Fibroblast of the conjunctiva (primary cell): ENCODE measurements around the gene MAD1L1.
"Not testable (repeated sequence)": the region's sequence is repeated elsewhere in the genome, so short reads cannot be mapped to it uniquely, and the experiment has no call there.

ENCODE experiments used
- DNase-seq: peaks from one replicate; pipeline ENCODE4 v3.0.0-alpha.2; 2010; ENCODE audit warnings: low read depth

Gene MAD1L1

DNA sequence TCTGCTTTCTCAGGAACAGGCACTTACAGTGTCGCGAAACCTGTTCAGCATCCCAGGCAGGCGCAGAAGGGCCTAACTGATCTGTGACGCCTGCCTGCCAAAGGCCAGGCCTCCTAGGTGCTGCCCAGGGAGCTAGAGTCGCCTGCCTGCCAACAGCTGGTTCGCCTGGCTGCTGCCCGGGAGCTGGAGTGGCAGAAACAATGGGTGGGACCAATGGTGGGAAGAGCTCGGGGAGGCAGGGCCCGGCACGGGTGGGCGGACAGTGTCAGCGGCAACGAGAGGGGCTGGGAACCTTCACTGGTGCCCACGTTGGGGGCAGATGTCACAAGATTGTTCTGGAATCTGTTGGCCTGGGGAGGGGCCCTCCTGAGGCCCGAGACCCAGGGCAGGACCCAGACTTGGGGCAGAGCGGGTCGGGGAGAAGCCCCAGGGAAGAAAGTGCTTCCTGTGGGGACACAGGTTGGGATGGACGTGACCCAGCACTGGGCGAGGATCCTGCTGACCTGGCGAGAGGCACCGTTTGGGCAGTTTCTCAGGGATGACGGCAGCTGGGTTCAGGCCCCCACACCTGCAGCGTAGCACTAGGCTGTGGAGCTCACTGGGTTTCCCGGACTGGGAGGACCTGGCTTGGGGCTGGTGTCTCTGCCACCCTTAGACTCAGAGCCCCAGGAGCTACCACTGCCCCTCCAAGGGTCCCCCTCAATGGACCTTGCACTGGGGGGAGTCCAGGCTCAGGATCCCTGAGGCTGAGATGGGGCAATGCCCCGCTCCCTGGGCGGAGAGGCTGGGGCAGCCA is 380.8 kb downstream of the MAD1L1 start:
- DNase-seq: no peak

DNA sequence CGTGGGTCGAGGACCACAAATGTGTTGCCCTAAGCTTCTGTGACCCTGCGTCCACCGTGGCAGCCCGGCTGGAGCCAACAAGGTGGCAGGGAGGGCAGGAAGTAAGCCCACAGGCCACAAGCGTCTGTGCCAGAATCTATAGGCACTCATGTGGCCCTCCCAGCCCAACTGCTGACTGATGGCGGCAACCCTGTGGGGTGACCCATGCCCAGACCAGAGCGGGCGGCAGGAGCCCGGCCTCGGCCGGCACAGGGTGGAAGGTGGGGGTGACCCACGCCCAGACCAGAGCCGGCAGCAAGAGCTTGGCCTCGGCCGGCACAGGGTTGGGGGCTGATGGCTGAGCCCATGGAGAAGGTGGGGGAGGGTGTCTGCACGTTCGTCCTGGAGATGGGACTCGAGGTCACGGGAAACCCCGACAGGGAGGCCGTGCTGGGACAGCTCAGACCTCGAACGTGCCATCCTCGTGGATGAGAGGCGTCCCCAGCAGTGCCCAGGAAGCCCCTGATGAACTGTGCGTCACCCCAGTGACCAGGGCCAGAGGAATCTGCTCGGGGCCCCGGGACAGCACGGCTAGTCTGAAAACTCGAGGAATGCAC is 381.7 kb downstream of the MAD1L1 start:
- DNase-seq: no peak

DNA sequence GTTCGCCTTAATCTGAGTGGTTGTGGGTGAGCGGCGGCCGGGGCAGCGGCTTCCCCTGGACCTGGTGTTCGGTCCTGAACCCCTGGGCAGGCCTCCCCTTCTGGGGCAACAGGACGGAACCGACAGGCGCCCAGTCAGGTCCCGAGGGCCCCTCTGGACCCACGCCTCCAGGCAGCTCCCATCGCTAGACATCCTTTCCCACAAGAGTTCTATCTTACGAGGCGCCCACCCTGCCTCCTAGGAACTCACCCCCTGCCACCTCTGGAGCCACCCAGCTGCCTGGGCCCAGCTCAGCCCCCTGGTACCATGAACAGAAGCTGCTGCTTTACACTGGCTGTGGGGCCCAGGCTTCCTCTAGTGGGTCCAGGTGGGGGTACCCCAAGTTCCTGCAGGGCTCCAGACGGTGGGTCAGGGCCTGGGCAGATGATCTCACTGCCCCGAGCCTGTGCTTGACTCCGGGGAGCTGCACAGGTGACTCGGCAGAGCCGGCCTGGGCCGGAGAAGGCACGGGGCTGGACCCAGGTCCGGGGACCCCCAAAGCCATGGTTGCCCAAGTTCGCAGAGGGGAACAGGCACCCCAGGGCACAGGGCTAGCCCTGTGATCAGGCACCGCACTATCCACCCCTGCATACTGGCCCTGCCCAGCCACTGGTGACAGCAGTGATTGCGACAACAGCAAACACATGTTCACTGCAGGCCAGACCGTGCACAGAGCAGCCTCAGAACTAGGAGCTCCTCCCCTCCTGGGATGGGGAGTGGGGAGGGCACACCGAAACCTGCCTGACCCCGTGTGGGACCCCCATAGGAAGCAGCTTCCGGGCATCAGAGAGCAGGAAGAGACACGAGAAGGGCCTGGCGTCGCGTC is 382.4 kb downstream of the MAD1L1 start:
- DNase-seq: no peak

DNA sequence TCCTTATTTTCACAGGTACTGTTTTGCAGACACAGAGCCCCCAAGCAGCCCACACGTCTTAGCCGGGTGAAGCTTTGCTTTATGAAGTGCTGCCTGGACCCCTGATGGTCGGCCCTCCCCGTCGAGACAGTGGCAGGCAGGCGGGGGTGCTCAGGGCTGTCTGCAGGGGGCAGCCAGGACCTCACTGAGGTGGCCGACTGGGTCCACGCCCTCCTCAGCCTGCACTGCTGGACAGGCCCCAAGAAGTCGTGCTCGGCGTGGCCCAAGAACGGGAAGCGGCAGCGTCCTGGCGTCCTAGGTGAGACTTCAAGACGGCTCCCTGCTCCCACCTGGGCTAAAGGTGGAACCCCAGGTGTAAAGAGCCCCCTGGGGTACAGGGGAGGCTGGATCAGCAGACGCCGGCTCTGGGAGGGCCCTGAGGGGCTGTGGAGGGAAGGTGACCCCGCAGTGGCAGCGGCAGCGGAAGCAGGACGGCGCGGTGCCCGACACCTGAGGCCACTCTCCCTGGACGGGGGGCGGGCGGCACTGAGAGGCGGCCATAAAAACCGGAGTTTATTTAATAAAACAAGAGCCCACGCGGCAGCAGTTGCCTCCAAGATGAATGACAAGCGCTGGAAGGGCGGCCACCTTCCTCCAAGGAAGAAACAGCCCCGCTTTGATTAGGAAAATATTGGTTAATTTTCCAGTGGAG is 383.2 kb downstream of the MAD1L1 start:
- DNase-seq: no peak

DNA sequence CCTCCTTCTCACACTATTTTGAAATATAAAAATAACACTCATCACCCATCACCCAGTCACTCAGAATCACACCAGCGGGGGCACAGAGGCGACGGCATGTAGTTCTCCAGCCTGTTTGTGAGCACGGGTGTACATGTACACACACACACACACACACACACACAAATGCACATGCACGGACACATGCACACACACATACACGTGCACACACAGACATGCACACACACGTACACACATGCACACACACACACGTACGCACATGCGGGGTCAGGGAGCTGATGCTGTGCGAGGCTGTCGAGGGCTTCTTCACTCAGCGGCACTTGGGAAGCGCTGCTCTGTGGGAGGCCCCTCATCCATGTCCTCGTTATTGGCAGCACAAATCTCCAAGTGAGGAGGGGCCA is 383.8 kb downstream of the MAD1L1 start:
- no peak for DNase-seq

DNA sequence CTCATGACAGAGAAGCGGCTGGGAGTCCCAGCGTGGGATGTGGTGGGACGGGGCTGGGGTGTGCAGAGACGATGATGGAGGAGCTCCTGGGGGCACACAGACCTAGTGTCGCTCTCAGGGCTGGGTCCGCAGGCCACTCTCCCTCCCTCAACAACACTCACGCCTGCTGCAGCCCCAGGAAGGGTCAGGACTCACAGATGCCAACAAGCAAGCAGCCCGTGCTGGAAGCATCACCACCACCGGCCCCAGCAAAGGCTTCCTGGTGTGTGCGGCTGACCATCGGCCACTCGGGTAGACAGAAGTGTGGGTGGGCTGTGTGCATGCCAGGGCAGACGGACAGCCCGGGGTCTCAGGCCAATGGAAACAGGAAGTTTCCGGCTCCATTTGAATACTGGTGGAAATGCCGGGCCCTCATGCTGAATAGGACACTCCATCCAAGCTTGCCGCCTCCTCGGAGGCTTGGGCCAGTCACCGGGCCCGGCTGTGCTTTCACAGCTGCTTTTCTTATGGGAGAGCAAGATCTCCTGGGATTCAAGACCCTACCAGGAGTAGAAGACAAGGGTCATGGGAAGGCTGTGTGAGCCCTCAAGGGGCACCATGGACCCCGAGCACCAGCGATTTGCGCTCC is 384.6 kb downstream of the MAD1L1 start:
- no peak for DNase-seq

DNA sequence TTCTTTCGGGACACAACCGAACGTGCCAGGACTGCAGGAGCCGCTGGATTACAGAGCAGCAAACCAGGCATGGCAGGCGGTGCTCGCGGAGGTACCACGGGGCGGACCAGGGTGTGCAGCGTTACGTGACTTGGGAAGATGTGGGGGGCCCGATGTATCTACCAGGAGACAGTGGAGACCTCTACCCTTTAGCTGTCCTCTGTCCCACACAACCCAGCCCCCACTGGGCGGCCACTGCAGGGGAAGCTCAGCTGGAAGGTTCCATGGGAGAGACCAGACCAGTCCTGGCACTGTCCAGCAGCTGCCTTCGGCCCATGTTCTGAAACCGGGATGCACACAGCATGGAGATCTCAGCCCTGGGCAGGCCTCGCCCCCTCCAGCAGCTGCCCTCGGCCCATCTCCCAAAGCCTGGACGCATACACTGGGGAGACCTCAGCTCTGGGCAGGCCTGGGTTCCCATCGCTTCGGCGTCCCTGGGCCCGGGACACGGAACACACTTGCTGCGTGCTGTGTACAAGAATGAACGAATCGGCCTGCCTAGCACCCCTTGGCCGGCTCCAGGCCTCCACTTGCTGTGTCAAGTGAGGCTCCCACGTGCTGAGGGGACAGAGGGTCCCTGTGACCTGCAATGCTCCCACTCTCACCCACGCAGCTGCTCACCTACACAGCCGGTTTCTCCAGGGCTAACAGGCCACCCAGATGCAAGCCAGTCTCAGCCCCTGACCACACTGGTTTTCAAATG is 385.3 kb downstream of the MAD1L1 start:
- DNase-seq: no peak

DNA sequence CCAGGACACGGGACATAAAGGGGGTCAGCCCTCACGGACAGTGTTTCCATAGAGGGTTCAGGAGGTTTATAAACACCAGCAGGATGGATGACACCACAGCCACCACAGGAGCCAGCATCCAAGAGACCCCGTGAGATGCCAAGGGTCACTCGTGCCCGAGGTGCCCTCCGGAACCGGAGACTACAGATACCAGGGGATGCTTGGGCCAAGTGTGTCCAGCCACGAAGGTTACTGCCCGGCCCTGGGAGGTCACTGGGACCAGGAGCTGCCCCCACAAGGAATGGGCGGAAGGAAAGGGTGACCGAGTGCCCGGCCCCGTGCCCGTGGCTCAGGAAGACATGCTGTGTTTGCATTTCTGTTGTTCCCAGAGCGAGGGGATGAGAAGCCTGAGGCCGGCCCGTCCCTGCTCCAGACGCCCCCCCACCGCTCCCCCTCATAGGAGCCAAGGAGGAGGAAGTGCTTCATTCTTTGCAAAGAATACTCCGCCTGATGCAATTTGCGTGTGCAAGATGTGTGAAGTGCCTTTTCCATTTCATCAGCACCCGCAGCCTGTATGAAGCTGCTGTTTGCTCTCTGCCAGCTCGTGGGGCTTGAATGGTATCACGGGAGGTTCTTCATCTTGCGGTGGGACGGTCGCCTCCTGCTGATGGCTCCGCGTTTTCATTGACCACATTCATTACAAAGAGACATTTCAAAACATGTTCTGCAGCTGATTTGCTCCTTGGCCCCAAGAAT is 386.2 kb downstream of the MAD1L1 start:
- no peak for DNase-seq

DNA sequence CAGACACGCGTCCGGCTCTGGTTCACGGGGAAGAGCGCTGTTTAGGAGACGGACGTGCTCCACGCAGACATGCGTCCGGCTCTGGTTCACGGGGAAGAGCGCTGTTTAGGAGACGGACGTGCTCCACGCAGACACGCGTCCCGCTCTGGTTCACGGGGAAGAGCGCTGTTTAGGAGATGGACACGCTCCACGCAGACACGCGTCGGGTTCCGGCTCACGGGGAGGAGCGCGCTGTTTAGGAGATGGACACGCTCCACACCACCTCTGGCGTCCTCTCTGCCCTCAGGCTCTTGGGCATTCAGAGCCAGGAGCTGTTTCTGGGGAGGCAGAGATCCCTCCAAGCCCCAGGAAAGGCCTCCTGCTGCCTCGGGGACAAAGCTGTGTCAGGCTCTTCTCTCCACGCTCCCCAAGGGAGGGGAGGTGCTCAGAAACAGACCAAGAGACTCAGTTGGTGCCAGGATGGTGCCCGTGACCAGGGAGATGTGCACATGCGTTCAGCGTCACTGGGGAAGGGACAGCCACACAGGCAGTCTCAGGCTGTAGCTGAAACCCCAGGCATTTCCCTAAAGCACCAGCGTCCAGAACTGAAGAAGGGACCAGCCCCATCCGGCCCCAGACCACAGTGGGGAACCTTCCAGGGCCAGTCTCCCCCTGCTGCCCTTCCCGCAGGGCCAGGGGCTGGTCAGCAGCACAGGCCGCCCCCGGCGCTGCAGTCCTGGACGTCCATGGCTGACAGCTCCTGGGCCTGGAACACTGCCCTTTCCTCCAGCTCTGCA is 387.0 kb downstream of the MAD1L1 start:
- no peak for DNase-seq

DNA sequence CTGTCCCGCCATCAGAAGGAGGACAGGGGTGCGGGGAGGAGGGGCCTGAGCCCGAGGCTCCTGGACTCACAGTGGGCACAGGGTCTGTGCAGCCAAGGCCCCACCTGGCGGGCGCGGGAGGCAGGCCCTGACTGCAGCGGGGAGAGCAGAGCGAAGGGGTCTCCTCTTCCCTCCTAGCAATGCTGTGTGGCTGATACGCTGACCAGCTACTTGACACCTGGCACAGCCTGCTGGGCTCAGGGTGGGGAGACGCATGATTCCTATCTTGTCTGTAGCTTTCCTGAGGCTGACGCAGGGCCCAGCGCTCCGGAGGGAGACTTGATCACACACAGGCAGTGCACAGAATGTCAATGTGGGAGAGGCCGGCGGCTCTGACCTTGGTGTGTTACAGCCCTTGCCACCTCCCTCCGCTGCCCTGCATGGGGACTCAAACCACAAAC is 387.8 kb downstream of the MAD1L1 start:
- no peak for DNase-seq

DNA sequence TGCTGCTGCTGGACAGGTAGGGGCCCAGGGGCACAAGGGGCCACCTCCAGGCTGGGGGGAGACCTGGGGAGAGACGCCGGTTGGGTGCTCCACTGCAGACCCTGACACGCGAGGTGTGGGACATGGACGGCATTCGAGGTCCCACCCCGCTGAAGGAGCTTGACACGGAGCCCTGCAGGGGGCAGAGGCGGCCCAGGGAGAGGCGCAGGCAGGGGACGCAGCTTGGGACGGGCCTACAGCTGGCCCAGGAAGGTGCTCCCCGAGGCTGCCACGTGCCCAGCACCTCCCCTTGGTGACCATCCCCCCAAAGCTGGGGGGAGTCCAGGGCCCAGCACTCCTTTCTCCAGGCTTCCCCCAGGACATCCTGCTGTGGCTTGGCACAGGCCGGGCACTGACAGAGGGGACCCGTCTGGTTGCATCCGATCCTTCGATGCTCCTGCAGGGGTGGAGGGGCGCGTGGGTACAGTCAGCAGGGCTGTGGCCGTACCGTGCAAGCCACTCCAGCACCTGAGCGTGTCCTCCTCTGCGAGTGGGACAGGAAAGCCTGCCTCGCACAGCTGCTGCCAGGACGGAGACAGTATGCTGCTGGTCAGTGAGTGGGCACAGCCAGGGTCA is 388.3 kb downstream of the MAD1L1 start:
- DNase-seq: no peak

DNA sequence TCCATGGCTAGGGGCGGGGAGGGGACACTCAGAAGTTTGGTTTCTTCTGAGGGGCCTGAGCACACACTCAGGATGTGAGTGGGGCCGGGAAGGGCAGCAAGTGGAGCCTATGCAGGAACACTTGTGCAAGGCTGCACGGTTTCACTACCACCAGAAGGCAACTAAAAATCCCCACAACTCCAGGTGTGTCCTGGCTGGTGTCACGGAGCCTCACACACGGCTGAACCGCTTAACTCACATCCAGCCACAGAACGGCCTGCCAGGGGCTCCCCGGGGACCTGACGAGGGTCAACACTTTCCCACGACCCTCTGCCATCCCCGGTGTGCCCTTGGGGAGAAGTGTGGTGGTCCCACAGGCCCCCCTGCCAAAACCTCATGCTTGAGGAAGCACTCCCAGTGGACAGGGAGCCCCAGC is 388.8 kb downstream of the MAD1L1 start:
- no peak for DNase-seq

DNA sequence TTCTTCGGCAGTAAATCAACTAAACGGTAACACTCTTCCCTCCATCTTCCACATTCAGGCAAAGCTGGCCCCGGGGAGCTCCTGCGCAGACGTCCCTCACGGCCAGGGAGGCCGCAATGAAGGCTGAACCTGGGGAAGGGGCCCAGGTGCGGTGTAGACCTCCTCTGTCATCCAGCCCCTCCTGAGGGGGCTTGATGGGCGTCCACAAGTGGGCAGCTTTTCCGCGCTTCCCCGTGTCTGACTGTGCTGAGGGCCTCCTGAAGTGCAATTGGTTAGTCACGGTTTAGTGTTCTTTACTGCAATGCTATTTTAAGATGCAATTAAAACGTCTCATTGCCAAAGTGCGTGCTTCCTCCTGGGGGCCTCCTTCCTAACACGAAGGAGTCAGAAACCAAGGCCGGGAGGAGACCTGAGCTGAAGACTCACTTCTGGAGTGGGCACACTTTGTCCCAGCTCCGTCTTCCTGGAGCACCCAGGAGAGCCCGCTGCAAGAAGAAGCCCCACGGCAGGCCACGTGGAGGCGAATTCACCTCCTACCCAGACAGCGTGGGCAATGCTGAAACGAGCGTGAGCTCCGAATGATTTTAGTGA is 389.4 kb downstream of the MAD1L1 start:
- DNase-seq: no peak

DNA sequence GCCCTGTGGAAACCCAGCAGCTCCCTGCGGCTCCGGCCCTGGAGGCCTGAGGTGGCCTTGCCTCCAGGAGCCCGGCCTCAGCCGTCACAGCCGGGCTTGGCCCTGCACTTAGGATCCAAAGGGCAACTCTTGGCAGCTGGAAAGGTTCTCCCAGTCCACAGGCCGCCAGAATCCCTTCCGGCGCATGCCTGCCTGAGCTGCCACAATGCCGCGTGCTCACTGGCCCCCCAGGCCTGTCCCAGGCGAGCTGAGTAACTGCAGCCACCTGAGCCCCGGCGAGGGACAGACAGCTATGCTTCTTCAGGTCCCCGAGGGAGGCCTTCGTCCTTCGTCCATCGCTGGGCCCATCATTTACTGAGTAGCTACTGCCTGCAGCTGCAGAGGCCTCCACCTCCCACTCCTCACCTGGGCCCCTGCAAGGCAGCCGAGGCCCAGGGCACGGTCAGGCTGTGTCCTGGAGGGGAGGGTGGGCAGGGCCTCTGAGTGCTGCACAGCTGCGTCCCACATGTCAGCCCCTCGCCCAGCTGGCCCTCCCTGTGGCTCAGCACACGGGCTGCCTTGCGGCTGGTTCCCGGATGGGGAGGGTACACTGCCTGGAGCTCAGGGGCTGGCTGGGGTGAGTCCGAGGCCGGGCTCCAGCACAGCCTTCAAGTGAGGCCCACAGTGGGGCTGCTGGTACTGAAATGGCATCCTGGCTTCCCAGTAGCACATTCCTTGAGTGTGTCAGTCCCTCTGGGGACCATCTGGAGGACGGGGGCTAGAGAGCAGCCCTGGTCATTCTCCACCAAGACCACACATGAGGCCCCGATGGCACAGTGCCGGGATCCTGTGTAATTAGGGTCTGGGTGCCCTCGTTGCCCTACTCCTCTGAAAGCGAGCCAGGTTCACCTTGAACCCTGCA is 390.2 kb downstream of the MAD1L1 start:
- DNase-seq: no peak

DNA sequence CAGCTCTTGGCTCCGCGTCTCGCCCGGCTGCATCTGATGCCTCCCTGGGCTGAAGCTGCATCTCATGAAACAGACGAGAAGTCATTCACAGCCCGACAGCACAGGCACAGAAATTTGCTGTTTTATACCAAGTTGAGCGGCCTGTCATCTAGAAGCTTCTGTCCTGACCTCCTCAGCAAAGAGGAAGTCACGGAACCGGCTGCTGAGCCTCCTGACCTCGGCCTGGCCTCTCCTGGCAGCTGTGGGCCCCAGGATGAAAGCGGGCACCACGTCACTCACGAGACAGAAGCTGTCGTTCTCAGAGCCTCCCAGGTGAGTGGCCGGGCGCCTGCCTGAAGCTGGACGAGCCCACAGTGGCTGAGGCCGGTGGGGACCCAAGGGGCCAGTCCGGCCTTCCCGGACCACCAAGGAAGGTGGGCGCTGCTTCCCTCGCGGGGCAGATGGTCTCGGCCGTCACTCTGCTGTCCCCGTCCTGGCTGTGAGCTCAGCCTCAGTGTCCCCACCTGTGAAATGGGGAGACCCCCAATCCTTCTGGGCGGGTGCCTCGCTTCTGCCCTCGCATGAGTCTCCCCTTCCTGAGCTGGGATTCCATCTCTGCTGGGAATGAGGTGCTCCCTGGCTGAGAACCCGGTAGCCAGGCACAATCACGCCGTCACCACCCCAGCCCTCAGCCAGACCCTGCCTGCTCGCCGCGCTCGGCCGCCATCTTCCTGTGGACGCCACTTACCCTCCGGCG is 391.3 kb downstream of the MAD1L1 start:
- not testable (repeated sequence) for DNase-seq

DNA sequence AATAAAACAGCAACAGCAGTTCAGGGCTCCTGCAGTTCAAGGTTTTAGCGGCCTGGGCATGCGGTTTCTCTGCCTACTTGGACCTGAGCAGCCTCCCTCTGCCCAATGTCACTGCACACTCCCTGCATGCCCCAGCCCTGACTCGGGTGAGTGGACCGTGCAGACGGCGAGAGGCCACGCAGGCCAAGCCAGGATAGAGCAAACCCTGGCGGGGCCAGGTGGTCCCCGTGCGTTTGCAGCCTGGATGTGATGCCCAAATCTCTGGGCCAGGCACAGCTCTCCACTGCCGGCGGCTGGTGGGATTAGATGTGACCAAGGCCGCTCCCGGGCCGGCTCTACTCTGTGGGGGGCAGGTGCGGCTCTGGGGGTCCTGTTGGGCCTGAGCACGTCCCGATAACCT is 392.0 kb downstream of the MAD1L1 start:
- not testable (repeated sequence) for DNase-seq

DNA sequence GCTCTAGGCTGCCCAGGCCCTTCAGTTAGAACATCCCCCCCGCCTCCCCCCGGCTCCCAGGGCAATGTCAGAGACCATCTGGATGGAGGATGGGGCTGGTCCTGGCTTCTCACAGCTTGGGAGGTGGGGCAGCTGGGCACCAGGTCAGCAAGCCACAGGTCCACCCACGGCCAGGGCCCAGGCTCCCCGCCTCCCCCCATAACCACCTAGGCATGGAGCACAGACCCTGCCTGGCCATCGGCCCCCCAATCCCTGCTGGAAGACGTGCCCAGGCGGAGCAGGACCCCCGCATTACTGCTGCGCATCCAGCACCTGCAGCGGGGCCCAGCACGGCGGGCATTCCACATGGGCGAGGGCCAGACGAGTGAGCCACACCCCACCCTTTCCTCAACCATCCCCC is 393.0 kb downstream of the MAD1L1 start:
- no peak for DNase-seq
